Raji (cell line): ENCODE data around the gene CXCL12.

Experiments
- POLR2A ChIP-seq: IDR thresholded peaks from 2 replicates; pipeline ENCODE4 v1.6.1; 2011; ENCODE audit warnings: low read depth, low read length, control low read depth; ENCODE audit not compliant: insufficient read depth

Gene CXCL12

GRCh38 chr10:44362866-44363711, 21.8 kb downstream of the CXCL12 start:
- no peak for TF ChIP-seq POLR2A

DNA sequence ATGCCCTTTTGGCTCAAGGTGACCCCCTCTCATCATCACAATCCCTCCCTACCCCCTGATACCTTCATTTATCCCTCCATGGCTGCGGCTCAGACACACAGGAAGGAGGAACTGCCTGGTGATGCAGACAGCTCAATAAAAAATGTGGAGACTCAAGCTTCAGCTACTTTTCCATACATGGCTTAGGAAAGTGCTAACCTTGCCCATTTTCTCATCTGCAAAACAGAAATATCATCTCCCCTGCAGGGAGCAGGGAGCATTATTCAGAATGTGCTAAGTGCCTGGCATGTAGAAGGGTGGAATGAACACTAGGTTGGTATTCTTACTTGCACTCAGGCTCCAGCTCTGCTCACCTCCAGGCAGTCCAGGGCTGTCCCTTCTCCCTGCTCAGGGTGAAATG, 23.8 kb downstream of the CXCL12 start:
- no peak for TF ChIP-seq POLR2A

- TF ChIP-seq POLR2A, result no peak
Measured at GRCh38 chr10:44358080-44358771, 26.7 kb downstream of the CXCL12 start.

GRCh38 chr10:44357023-44357540, 27.8 kb downstream of the CXCL12 start:
- TF ChIP-seq POLR2A, result no peak

DNA sequence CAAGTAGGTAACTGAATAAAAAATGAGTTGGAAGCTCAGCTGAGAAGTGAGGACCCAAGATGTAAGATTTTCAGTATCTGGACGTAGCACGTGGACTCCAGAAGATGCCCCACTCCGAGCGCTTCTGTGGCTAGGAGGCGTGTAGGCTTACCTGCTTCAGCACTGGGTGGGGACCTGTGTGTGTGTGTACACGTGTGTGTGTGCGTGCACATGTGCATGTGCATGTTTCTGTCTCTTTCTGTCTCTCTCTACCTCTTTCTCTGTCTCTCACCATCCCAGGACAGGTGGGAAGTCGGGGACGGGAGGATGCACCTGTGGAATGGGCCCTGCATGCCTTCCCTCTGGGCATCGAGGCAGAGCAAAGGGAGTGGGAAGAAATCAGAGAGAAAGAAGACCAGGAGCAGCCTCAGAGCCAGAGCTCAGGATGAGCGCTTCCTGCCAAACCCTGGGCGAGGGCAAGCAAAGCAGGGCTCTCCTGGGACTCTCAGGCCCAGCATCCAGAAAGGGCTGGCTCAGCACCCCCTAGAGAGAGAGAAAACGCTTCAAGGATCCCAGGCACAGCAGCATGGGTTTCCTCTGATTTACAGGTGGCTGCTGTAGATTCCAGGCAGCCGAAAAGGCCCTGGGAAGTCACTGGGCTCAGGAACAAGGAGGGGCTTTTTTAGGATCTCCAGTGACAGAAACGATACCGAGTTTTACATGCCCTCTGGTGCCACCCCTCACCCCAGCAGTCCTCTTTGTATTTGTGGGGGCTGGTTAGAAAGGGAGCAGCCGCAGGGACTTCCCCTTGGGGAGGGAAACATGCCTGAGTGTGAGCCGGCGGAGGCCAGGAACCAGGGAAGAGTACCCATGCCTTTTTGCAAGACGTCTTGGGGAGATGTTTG, 28.5 kb downstream of the CXCL12 start:
- no peak for TF ChIP-seq POLR2A

DNA sequence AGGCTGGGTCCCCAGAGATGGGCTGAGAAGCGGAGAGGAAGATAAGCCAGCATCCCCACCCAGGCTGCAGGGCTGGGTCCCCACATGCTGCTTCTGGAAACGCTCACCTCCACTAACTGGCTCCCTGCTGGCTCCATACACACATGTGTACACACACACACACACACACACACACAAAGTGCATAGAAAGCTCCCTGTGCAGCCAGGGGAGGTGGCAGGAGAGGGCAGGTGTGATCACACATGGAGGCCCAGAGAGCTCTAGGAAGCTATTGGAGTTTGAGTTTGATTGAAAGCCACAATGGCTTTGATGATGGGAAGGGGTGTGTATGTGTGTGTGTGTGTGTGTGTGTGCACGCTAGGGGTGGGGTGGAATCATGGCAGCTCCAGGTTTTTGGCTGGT, 29.3 kb downstream of the CXCL12 start:
- no peak for TF ChIP-seq POLR2A

DNA sequence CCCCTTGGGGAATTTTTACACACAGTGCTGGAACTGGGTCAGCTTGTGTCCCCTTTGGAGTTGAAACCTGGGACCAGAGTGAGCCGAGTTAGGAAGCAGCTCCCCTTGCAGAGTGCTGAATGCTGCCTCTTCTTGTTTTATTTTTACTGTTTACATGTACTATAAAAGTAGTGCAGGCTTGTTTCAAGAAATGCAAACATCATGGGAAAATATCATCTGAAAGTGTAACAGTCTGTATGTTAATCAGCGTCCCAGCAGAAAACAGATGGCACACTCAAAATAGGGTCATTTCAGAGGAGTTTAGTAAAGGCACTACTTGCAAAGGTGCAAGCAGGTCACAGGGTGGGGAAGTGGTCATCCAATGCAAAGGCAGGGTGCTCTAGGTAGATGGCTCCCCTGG, 30.1 kb downstream of the CXCL12 start:
- no peak for TF ChIP-seq POLR2A

- TF ChIP-seq POLR2A, result no peak
Measured at GRCh38 chr10:44353721-44354120, 31.2 kb downstream of the CXCL12 start.

- TF ChIP-seq POLR2A, result no peak
Measured at GRCh38 chr10:44353128-44353390, 31.8 kb downstream of the CXCL12 start.

DNA sequence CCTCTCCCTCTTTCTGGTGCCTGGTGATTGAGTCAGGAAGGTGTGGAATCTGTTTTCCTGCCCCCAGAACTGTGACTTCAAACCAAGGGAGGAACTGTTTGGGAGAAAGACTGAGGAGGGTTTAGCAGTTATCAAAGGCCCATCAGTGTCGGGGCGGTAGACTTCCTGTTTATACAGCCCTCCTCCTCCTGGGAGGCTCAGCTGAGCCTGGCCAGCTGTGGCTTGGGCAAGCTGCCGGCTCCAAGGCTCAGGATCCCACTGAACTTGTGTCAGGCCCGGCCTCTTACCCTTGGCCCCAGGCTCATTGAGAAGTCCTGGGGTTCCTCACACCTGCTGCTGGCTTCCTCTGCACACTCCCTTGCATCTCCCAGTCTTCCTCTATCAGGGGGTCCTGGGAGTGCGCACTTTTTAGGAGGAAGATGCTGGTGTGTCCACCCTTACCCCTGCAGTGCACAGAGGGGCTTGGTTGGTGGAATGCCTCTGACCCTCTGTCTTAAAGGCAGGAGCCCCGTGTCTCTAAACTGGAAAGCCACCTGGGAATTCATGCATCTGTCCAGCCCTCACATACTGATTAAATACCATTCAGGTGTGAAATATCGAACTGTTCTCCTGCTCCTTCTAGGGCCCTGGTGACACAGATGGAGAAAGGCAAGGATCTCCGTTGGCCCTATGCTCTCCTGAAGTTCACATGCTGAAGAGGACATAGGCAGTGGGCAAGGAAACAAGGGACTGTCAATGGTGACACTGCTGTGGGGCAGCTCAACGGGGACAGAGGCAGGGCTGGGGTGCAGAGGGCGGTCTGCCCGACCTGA, 32.4 kb downstream of the CXCL12 start:
- TF ChIP-seq POLR2A, result no peak

DNA sequence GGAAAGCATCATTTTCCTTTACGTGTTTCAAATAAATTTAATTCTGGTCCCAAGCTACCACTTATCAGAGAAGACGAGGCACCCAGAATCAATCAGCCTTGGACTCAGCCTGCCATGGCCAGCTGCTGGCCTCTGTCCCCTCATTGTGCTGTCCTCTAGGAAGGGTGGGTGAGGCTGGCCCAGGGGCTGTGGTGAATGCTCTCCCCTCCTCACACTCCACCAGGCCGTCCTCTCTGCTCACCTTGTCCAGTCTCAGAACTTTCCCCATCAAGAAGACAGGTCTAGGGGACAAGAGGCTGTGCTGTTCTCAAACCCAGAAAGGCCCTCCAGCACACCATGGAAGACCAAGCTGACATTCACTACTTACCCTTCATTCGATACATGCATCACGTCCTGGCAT, 36.4 kb downstream of the CXCL12 start:
- TF ChIP-seq POLR2A, result no peak

GRCh38 chr10:44347609-44348400, 37.1 kb downstream of the CXCL12 start:
- no peak for TF ChIP-seq POLR2A

- TF ChIP-seq POLR2A, result no peak
Measured at GRCh38 chr10:44344727-44345126, 40.2 kb downstream of the CXCL12 start.

DNA sequence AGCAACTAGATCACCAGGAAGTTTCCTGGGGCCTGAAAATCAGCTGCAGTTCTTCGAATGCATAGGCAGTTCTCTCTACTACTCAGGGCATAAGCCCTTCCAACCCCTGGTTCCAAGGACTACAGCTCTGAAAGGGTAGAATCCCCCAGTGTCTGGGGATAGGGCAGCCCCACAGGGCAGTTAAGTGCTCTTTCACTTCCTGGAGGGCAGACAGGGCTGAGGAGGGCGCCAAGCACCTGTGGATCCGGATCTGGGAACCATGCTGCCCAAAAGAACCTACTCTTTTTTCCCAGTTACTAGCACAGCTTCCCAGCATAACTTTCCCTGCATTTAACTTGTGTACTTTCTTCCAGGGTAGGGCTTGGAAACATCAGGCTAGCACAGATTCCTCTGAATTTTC, 41.1 kb downstream of the CXCL12 start:
- no peak for TF ChIP-seq POLR2A
